ENCODE data around the gene SGSH. TPM values are rescaled to one million over a fixed set of nuclear protein-coding genes. Genes with fewer than 3 reads are reported as not detected.

SGSH gene
- total RNA-seq, 1 donor from 2014 or later: 5.8 TPM

DNA sequence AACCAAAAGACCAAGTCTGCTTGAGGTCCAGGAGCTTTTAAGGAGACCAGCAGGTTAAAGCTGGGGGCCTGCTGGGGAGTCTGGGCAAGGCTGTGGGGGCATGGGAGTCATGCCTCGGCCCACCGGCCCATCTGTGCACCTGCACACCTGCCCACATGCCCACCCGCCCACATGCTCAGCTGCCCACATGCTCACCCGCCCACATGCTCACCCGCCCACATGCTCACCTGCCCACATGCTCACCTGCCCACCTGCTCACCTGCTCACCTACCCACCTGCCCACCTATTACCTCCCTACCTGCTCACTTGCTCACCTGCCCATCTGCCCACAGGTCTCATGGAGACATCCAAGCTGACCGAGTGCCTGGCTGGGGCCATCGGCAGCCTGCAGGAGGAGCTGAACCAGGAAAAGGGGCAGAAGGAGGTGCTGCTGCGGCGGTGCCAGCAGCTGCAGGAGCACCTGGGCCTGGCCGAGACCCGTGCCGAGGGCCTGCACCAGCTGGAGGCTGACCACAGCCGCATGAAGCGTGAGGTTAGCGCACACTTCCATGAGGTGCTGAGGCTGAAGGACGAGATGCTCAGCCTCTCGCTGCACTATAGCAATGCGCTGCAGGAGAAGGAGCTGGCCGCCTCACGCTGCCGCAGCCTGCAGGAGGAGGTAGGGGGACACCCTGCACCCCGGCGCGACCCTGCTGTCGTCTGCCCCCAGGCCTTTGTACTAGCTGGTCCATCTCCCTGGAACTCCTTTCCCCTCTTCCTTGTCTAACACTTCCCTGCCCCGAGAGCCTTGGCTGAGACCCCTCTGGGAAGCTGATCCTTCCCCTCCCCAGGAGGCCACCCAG lies 36.3 kb downstream of the SGSH start:
- DNase-seq (ENCODE audit: low spot score): no peak

DNA sequence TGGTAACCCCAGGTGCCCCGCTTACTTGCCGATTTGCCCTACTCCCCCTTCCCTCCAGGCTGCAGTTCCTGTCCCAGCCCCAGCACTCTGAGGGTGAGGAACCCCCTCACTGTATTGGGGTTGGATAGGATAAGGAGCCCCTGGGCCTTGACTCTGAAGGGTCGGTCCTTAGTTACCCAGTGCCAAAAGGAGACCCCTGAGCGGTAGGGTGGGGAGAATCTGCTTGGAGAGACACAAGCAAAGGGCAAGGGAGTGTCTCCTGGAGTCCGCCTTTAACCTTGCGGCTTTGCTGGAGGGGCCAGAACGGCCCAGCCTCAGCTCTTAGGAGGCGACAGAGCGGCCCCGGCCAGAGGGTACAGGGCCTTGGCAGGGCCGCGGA lies 37.3 kb downstream of the SGSH start:
- no peak for DNase-seq (ENCODE audit: low spot score)

DNA sequence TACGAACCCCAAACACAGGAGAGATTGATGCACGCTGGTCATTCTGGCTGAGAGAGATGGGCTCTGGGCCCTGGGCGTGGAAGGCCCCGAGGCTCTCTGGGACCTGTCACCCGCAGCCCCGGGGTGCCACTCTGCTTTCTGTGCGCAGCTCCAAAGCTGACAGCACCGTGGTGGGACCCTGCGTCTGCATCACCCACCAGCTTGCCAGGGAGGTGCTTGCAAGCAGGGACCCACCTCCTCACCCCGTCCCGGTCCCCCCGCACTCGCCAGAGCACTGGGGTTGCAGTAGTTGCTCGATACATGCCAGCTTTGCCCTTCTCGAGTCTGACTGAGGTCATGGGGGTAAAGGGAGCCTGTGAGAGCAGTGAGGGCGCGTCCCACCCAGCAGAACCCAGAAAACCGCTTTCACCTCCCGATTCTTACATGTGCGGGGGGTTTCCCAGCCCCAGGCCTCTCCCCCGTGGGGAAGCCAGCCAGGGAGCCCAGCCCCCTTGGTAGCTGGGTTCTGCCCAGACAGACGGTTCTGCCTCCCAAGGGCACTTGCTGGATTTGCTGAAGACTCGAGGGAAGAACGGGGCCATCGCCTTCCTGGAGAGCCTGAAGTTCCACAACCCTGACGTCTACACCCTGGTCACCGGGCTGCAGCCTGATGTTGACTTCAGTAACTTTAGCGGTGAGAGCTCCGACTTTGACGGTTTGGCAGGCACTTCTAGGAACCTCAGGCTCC lies 37.9 kb downstream of the SGSH start:
- DNase-seq (ENCODE audit: low spot score): no peak

DNA sequence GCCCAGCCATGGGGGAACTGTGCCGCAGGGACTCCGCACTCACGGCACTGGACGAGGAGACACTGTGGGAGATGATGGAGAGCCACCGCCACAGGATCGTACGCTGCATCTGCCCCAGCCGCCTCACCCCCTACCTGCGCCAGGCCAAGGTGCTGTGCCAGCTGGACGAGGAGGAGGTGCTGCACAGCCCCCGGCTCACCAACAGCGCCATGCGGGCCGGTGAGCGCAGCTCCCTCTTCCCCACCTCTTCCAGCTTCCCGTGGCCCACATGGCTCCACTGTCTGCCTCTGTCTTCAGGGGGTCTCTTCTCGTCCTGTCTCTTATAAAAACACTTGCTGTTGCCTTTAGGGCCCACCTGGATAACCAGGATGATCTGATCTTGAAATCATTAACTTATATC lies 38.7 kb downstream of the SGSH start:
- no peak for DNase-seq (ENCODE audit: low spot score)

DNA sequence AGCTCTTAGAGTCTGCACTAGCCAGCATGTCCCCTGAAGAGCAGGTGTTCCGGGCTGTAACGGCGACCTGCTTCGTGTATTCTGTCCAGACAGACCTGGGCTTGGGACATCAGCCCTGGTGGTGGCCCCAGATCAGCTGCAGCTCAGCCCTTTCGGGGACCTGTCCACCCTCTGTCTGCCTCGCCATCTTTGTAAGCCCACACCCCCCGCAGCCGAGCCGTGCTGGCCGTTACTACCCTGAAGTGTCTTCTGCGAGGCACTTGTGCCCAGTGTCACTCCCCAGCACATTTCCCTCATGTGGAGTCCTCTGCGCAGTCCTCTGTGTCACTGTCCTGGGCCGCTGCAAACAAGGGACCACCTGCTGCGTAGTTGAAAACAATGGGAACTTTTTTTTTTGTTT lies 39.9 kb downstream of the SGSH start:
- no peak for DNase-seq (ENCODE audit: low spot score)

DNA sequence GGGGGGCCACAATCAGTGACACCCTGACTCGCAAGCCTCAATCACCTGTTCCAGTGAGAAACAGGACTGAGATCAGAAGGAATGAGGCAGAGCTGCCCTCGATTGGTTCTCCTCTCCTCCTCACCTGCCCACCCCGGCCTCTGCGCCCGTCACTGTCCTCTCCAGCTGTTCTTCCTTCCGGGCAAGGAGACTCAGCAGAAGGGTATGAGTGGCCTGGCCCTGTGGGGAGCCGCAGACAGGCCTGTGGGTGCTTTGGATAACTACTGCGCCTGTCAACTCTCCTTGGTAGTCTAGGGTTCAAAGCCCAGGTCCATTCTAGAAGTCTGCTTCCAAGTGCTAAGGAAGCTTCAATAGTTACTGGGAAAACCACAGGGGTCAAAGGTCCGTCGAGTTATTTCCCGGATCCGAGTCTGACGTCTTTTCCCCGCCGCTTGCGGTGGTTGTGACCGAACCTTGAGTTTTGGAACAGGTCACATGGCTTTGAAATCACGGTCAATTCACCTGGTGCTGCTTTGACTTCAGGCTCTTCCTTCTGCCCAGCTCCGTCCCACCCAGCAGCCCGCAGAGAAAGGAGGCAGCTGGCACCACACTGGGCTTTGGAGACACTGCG lies 42.0 kb downstream of the SGSH start:
- no peak for DNase-seq (ENCODE audit: low spot score)

DNA sequence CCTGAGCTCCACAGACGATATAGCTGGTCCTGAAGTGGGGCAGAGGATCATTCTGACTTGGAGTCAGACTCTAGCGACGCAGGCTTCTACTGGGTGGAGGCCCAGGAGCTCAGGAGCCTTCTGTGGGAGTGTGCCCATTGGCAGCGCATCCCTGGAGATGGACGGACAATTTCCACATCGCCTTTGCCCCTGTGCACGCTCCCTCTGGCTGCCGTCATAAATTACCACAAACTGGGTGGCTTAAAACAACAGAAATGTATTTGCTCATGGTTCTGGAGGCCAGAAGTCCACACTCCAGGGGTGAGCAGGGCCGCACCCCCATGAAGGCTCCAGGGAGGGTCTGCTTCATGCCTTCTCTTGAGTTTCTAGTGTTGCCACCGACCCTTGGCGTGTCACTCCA lies 43.4 kb downstream of the SGSH start:
- no peak for DNase-seq (ENCODE audit: low spot score)

DNA sequence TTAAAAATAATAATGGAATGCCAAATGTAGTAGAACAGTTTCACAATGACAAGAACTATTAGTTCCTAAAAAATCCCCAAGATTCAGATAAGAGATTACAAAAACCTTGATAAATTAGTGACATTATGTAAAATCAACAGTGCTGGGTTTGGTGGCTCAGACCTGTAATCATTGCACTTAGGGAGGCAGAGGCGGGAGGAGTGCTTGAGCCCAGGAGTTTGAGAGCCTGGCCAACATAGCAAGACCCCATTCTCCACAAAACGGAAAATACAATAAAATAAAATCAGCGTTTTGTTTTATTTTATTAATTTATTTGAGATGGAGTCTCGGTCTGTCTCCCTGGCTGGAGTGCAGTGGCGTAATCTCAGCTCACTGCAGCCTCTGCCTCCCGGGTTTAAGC lies 46.2 kb downstream of the SGSH start:
- DNase-seq (ENCODE audit: low spot score): no peak

DNA sequence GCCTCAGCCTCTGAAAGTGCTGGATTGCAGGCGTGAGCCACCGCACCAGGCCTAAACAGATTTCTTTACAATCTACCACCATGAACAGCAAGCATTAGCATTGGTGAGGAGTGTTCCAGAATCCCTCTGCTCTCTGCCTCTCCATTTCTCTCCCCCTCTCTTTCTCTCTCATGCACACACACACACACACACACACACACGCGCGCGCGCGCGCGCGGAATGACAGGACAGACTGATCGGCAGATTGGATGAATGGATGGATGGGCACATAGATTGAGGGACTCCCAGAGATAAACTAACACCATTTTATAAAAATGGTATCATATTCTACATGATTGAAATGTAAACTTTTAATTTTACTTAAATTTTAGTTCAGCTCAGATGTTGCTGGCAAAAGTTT lies 47.0 kb downstream of the SGSH start:
- DNase-seq (ENCODE audit: low spot score): no peak

DNA sequence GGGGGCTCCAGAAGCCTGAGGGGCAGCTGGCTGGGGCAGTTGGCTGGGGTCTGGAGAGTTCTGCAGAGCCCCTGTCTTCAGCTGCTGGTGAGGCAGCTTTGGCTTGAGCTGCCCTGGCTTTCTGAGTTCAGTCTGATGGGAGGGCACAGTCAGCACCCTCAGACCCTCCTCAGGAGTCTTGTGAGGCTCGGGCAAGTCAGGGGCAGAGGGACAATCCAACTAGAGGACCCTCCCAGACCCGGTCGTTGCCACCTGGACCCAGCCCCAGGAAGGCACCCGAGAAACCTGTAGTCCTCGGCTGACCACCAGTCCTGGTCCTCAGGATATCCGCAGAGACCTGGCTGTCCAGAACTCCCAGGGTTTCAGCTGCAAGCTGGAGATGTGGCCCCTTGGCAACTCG lies 48.5 kb downstream of the SGSH start:
- DNase-seq (ENCODE audit: low spot score): no peak

DNA sequence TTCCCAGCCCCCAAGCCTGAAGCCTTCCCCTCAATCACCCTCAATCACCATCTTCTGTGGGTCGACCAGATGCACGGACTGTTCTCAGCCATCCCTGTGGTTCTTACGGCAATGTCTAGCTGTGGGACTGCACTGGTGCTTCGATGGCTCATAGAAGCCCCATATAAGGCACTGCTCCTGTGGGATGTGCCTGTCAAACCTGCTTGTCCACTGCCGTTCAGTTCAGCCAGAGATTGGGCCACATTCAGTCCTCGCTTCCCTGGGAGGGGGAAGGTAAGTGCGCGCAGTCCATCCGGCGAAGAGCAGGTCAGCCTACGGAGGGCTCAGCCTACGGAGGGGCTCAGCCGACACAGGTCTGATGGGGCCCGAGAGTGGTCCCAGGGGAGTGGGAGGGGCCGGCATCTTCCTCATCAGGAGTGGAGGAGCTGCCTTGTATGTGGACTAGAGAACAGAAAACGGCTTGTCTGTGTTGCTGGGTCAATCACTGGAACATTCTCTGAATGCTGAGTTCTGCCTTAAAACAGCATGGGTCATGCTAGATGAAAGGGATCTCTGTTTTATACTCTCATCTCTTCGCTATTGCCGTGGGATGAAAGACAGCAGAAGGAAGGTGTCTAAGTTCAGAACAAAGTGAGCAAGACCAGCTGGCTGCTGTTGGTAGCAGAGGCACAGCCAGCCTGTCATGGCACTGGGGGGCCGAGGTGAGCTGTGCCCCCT lies 50.2 kb downstream of the SGSH start, which contains the start of gene CARD14:
Gene CARD14 (plus strand): TSS at position 247 of the 717 bp plus-strand sequence. CDS start 11,409 bp downstream, outside the sequence.
- peak; percentile 36 for DNase-seq (ENCODE audit: low spot score)

DNA sequence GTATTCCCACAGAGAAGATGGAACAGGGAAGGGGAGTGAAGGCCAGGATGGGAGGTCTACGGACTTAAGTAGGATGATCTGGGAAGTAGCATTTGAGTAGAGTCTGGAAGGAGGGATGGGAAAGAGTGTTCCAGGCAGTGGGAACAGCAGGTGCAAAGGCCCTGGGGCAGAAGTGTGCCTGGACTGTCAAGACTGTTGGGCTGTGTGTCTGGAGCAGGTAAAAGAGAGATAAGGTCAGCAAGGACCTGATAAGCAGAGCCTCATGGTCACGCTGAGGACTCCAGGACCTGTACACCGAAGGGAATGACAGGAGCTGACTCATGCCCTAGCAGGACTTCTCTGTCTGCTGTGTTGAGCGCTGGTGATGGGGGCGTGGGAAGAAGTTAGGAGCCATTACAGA lies 51.0 kb downstream of the SGSH start:
- no peak for DNase-seq (ENCODE audit: low spot score)

DNA sequence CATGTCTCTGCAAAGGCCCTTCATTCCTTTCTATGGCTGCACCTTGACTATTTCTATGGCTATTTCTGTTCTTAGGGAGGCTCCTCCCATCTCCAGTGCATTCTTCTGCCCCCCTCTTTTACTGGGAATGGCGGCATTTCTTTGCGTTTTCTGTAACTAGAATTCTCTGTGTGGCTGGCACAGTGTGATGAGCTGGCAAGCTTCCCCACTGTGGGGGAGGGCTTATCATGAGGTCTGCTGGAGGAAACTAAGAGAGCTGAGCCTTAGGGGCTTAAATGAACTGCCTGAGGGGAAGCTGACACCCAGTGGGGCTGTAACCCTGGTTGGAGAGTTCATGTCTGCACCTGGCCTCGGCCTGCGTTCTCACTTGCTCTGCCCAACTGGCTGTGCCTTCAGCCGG lies 51.8 kb downstream of the SGSH start:
- DNase-seq (ENCODE audit: low spot score): peak; percentile 45

DNA sequence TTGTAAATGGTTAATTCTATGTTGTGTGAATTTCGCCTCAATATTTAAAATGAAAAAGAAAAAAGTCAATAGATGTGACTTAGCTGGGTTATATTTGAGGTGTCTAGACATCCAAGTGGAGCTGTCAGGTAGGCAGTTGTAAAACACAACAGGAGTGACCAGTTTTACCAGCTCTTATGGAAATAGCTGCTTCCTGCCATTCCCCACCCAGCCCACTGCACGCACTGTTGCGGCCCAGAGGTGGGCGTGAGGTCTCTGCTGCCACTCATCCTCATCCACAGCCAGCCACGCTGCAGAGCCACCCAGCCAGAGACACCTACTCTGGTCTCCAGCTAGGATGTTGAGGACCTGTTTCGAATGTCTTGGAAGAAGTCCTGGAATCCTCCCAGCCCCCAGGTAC lies 53.7 kb downstream of the SGSH start:
- peak; percentile 50 for DNase-seq (ENCODE audit: low spot score)

DNA sequence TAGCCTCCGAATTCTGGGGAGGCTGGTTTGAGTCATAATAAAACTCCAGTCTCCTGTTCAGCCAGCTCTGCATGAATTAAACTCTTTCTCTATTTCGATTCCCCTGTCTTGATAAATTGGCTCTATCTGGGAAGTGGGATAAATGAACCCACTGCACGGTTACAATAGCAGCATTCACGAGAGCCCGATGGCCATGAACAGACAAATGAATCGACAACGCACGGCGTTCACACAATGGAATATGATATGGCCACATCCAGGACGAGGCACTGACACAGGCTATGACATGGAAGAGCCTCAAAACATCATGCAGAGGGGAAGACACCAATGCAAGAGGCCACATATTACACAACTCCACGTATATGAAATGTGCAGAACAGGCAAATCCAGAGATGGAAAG lies 55.9 kb downstream of the SGSH start:
- no peak for DNase-seq (ENCODE audit: low spot score)

DNA sequence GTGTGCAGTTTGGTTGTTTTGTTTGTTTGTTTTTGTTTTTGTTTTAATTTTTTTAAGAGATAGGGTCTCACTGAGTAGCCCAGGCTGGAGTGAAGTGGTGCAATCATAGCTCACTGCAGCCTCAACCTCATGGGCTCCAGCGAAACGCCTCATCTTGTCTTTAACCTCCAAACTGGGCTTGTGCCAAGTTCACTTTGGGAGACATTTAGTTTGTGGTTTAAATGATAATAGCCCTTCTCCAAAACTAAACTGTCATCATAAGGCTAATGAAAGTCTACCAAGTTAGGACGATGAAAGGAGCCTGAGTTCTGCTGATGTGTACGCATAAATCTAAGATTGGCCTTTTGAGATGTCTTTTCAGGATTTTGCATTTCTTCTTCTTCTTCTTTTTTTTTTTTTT lies 56.8 kb downstream of the SGSH start:
- no peak for DNase-seq (ENCODE audit: low spot score)

DNA sequence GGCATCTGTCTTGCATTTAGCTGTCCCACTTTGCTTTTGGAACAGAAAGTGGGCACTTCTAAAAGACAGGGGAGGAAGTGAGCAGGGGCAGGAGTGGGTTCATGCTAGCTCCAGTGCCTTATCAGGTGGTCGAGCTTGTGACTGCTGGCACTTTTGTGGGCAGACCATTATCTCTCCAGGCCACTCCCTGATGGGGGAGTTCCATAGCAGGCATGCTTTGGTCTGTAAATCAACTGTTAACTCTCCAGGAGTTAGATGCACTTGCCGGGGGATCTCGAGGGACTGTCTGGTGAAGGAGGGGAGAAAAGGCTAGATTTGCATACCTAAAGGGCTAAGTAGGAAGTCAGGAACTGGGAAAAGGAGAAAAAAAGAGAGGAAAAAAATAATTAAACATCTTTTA lies 59.6 kb downstream of the SGSH start:
- no peak for DNase-seq (ENCODE audit: low spot score)

Other genes starting within 250 kb of the SGSH start
- 21.7 TPM for gene TBC1D16, start 184.5 kb downstream of the SGSH start, total RNA-seq (ENCODE audit: insufficient read depth, low replicate concordance)
- gene CCDC40, start 183.7 kb downstream of the SGSH start, total RNA-seq (ENCODE audit: insufficient read depth, low replicate concordance): 2.9 TPM
- 29.9 TPM for gene GAA, start 118.8 kb downstream of the SGSH start, total RNA-seq (ENCODE audit: insufficient read depth, low replicate concordance)
- gene EIF4A3, start 73.2 kb downstream of the SGSH start, total RNA-seq (ENCODE audit: insufficient read depth, low replicate concordance): 72.5 TPM
- gene CARD14, start 50.3 kb downstream of the SGSH start, total RNA-seq (ENCODE audit: insufficient read depth, low replicate concordance): 3.9 TPM
- gene SLC26A11, start 94 bp upstream of the SGSH start, total RNA-seq (ENCODE audit: insufficient read depth, low replicate concordance): 9.1 TPM
- gene RNF213, start 40.5 kb upstream of the SGSH start, total RNA-seq (ENCODE audit: insufficient read depth, low replicate concordance): 54.4 TPM
- 22.6 TPM for gene ENDOV, start 194.8 kb upstream of the SGSH start, total RNA-seq (ENCODE audit: insufficient read depth, low replicate concordance)